Smooth muscle cell (in vitro differentiated cells): Measurements from ENCODE around the gene KIF20B. TPM values are rescaled to one million over a fixed set of nuclear protein-coding genes. Genes with fewer than 3 reads are reported as not detected.

ENCODE experiments used
- DNase-seq: peaks from one replicate; lab custom pipeline; 2025; ENCODE audit not compliant: unreplicated experiment; lab: John Stamatoyannopoulos, UW
- H2AFZ ChIP-seq: fragments of 200-600 bp; sonication (generic); 2 replicates; pipeline ENCODE4 v1.6.0; 2016; ENCODE audit warnings: antibody characterized with exemption, low read depth, mild to moderate bottlenecking
- H3F3A ChIP-seq: fragments of 200-600 bp; sonication (generic); 2 replicates; pipeline ENCODE4 v1.6.0; 2017; ENCODE audit warnings: antibody characterized with exemption, low read depth
- H3K27ac ChIP-seq: fragments of 200-600 bp; sonication (generic); 2 replicates; pipeline ENCODE4 v1.5.1; 2016; ENCODE audit warnings: low read depth, mild to moderate bottlenecking
- H3K27me3 ChIP-seq: fragments of 200-600 bp; sonication (generic); 2 replicates; pipeline ENCODE4 v1.6.1; 2016; ENCODE audit warnings: low read depth, mild to moderate bottlenecking
- H3K36me3 ChIP-seq: fragments of 200-600 bp; sonication (generic); 2 replicates; pipeline ENCODE4 v1.5.1; 2016; ENCODE audit warnings: low read depth
- H3K4me1 ChIP-seq: fragments of 200-600 bp; sonication (generic); 2 replicates; pipeline ENCODE4 v1.5.1; 2016; ENCODE audit warnings: low read depth
- H3K4me2 ChIP-seq: fragments of 200-600 bp; sonication (generic); 2 replicates; pipeline ENCODE4 v1.6.0; 2016; ENCODE audit warnings: mild to moderate bottlenecking
- H3K4me3 ChIP-seq: fragments of 200-600 bp; sonication (generic); 2 replicates; pipeline ENCODE4 v1.5.1; 2016; ENCODE audit warnings: mild to moderate bottlenecking
- H3K79me2 ChIP-seq: fragments of 200-600 bp; sonication (generic); 2 replicates; pipeline ENCODE4 v1.6.0; 2016; ENCODE audit warnings: low read depth, mild to moderate bottlenecking
- H3K9ac ChIP-seq: fragments of 200-600 bp; sonication (generic); 2 replicates; pipeline ENCODE4 v1.6.0; 2016; ENCODE audit warnings: low read depth
- H3K9me3 ChIP-seq: fragments of 200-600 bp; sonication (generic); replicated peaks from 2 replicates; pipeline ENCODE4 v1.5.1; 2016; ENCODE audit warnings: low read depth
- H4K20me1 ChIP-seq: fragments of 200-600 bp; sonication (generic); 2 replicates; pipeline ENCODE4 v1.6.0; 2016; ENCODE audit warnings: low read depth
- CTCF ChIP-seq: fragments of 200-600 bp; sonication (generic); IDR thresholded peaks from 2 replicates; pipeline ENCODE4 v1.5.1; 2017; ENCODE audit warnings: borderline replicate concordance, mild to moderate bottlenecking, antibody characterized with exemption; ENCODE audit not compliant: insufficient read depth, poor library complexity, severe bottlenecking
- WGBS: methylation state at CpG from one replicate; pipeline ENCODE4 v1.1.7; 2016; ENCODE audit warnings: low lambda C conversion rate; 5-methylcytosine and 5-hydroxymethylcytosine counted together
- polyA plus RNA-seq: library from polyadenylated mRNA; unstranded; fragments of >200 nt; fragmentation: Nextera tagmentation; extraction: Ambion mirVana; gene quantifications from 2 replicates; pipeline ENCODE4 v1.2.1, GENCODE V29; 2016
- total RNA-seq: library from RNA; depleted of rRNA; stranded (reverse); fragments of >200 nt; gene quantifications from 2 replicates; pipeline ENCODE4 v1.2.3, GENCODE V29; 2014

The KIF20B gene
- total and polyA plus RNA-seq, 2 experiments from 2014 or later: 4.5 to 6.0 TPM

DNA sequence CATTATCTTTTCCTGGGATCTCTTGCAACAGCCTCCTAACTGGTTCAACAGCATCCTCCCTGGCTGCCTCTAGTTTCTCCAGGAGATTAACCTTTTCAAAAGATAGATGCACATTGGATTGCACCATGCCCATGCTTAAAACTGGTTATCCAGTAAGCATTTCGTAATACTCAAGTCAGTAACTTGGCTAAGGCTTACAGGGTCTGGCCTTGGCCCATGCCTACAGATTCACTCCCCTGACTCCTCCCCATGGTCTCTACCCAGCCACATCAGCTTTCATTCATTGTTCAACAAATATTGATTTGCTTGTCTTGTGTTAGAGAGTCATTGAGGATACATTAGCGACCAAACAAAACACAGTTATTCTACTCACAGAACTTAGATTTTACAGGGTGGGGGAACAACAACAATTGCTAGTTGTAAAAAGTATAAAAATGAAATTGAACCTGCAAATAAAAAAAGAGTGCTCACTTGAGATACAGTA, 1.8 kb upstream of the KIF20B start:
- no peak overlapping the region for H3K9ac ChIP-seq
- WGBS: 92% methylated on average over 2 of the region's 2 CpGs
- no peak overlapping the region for H3K27ac ChIP-seq
- no peaks in the 10 kb centered on the region for H3K27me3 ChIP-seq
- TF ChIP-seq CTCF: no peak
- no peak overlapping the region for H3K4me3 ChIP-seq
- no peak overlapping the region for H3K4me2 ChIP-seq
- no peaks in the 10 kb centered on the region for H3F3A ChIP-seq
- no peak overlapping the region for H2AFZ ChIP-seq
- no peak for DNase-seq
- H4K20me1 ChIP-seq: no peaks in the 10 kb centered on the region
- peaks cover 26% of the 10 kb centered on the region for H3K4me1 ChIP-seq
- peaks cover 29% of the 10 kb centered on the region for H3K79me2 ChIP-seq
- no peaks in the 10 kb centered on the region for H3K9me3 ChIP-seq
- no peaks in the 10 kb centered on the region for H3K36me3 ChIP-seq

- Histone ChIP-seq H4K20me1 (no peaks in the 10 kb centered on the region), H3K9ac (peak overlapping the region; percentile 79), H3K27me3 (no peaks in the 10 kb centered on the region), H3K4me2 (peak overlapping the region; percentile 93), H3K4me3 (peak overlapping the region; percentile 85), H3K79me2 (peaks cover 41% of the 10 kb centered on the region), H3K36me3 (no peaks in the 10 kb centered on the region), H2AFZ (peak overlapping the region; percentile 99), H3K4me1 (peaks cover 20% of the 10 kb centered on the region), H3F3A (no peaks in the 10 kb centered on the region), H3K27ac (peak overlapping the region; percentile 76), H3K9me3 (no peaks in the 10 kb centered on the region)
- DNase-seq: no peak
- TF ChIP-seq CTCF: no peak
- 2% methylated on average over 8 of the region's 8 CpGs for WGBS
Observed at GRCh38 chr10:89700923-89701241, 508 bp upstream of the KIF20B start.

DNA sequence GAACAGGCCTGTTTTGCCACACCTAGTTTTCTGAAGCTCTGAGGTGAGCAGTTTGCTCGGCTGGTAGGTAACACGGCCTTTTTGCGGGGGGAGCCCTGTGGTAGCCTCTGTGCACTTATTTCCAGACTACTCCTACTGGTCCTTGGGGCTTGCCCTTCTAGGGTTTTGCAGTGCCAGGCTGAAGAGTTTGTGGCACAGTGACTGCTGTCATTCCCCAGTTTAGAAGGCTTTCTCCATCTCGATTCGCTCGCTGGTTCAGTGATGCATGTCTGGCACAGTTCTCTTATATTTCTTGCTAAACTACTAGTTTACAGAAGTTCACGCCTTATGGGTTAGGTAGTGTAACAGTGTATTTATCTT, 711 bp downstream of the KIF20B start:
- no peaks in the 10 kb centered on the region for H3K27me3 ChIP-seq
- no peaks in the 10 kb centered on the region for H3F3A ChIP-seq
- H3K9ac ChIP-seq: peak overlapping the region; percentile 79
- H3K79me2 ChIP-seq: peaks cover 51% of the 10 kb centered on the region
- no peak for TF ChIP-seq CTCF
- no peaks in the 10 kb centered on the region for H3K9me3 ChIP-seq
- DNase-seq: no peak
- H3K36me3 ChIP-seq: no peaks in the 10 kb centered on the region
- peaks cover 16% of the 10 kb centered on the region for H3K4me1 ChIP-seq
- H4K20me1 ChIP-seq: no peaks in the 10 kb centered on the region
- peak overlapping the region; percentile 85 for H3K4me3 ChIP-seq
- 15% methylated on average over 7 of the region's 7 CpGs for WGBS
- peak overlapping the region; percentile 93 for H3K4me2 ChIP-seq
- peak overlapping the region; percentile 76 for H3K27ac ChIP-seq
- H2AFZ ChIP-seq: peak overlapping the region; percentile 99

DNA sequence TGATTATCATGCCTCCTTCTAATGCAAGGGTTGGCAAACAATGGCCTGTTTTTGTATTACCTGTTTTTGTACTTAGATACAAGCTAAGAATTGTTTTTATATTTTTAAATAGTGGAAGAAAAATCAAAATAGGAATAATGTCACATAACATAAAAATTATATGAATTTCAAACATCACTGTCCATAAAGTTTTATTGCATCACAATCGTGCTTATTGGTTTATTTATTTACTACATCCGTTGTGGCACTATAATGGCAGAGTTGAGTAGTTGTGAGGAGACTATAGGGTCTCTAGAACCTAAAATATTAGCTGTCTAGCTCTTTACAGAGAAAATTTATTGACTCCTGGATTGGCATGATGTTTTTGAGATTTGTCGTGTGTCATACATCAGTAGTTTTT, 4.1 kb downstream of the KIF20B start:
- Histone ChIP-seq H3F3A (no peaks in the 10 kb centered on the region), H3K79me2 (peaks cover 73% of the 10 kb centered on the region), H3K27me3 (no peaks in the 10 kb centered on the region), H4K20me1 (no peaks in the 10 kb centered on the region), H3K36me3 (no peaks in the 10 kb centered on the region), H3K4me2 (no peak overlapping the region), H3K4me3 (no peak overlapping the region), H2AFZ (no peak overlapping the region), H3K4me1 (peaks cover 9% of the 10 kb centered on the region), H3K27ac (no peak overlapping the region), H3K9ac (no peak overlapping the region), H3K9me3 (no peaks in the 10 kb centered on the region)
- DNase-seq: no peak
- 96% methylated on average over 3 of the region's 3 CpGs for WGBS
- TF ChIP-seq CTCF: no peak
